ENCODE measurements around the gene CHD5. TPM values are rescaled to one million over a fixed set of nuclear protein-coding genes. Genes with fewer than 3 reads are reported as not detected.

CHD5 gene
- total RNA-seq, 1 donor from 2014 or later, result 1.1 TPM

GRCh38 chr1:6200188-6200809 lies 20.2 kb upstream of the CHD5 start:
- no peak for DNase-seq

GRCh38 chr1:6199298-6200187 lies 19.4 kb upstream of the CHD5 start, which contains the start of gene RPL22:
TSS of gene RPL22 (minus strand) at chr1:6199595. CDS start at chr1:6199573, 22 bp downstream.
- peak; percentile 100 for DNase-seq

- DNase-seq, result no peak
Observed at GRCh38 chr1:6198646-6199297, 18.7 kb upstream of the CHD5 start.

GRCh38 chr1:6197746-6198427 lies 17.8 kb upstream of the CHD5 start:
- no peak for DNase-seq

GRCh38 chr1:6191968-6192367 lies 11.8 kb upstream of the CHD5 start:
- DNase-seq, result no peak

GRCh38 chr1:6188466-6188865 lies 8.3 kb upstream of the CHD5 start:
- DNase-seq, result no peak

- no peak for DNase-seq
Observed at GRCh38 chr1:6185635-6186382, 5.7 kb upstream of the CHD5 start.

GRCh38 chr1:6185151-6185550 lies 5.0 kb upstream of the CHD5 start:
- DNase-seq, result no peak

- DNase-seq, result no peak
Observed at GRCh38 chr1:6184083-6184783, 4.1 kb upstream of the CHD5 start.

GRCh38 chr1:6183520-6183989 lies 3.4 kb upstream of the CHD5 start:
- no peak for DNase-seq

GRCh38 chr1:6181347-6181770 lies 1.2 kb upstream of the CHD5 start:
- no peak for DNase-seq

- DNase-seq, result no peak
Observed at GRCh38 chr1:6180707-6181311, 688 bp upstream of the CHD5 start.

GRCh38 chr1:6179564-6180175 lies 451 bp downstream of the CHD5 start:
- DNase-seq, result no peak

- DNase-seq, result no peak
Observed at GRCh38 chr1:6178751-6179563, 1.2 kb downstream of the CHD5 start.

- DNase-seq, result no peak
Observed at GRCh38 chr1:6177681-6178380, 2.3 kb downstream of the CHD5 start.

GRCh38 chr1:6176779-6177178 lies 3.3 kb downstream of the CHD5 start:
- DNase-seq, result no peak

GRCh38 chr1:6175411-6175828 lies 4.7 kb downstream of the CHD5 start:
- DNase-seq, result no peak

- DNase-seq, result no peak
Observed at GRCh38 chr1:6174621-6175410, 5.3 kb downstream of the CHD5 start.

Measured in tongue (tissue), 2 donors.